A549 (cell line): ENCODE results near the gene ANKRD18B. TPM values are rescaled to one million over a fixed set of nuclear protein-coding genes. Genes with fewer than 3 reads are reported as not detected.

ENCODE experiments used
- ATAC-seq, 2 experiments: fragments of 200-7000 bp in 1 of 2; fragments of >200 bp in 1 of 2; cut with Nextera tagmentation in 1 of 2; cut with Tn5 transposase in 1 of 2; 3 replicates each; pipeline versions ENCODE4 v1.8.0 to v1.9.1; 2018 to 2020; ENCODE audit warnings: mild to moderate bottlenecking in 1 of 2, moderate library complexity in 1 of 2
- CTCF ChIA-PET: fragments of 300-600 bp; sonication (Branson Sonifier 250); formaldehyde crosslinking; extraction: SDS; loops from one replicate; lab custom pipeline; 2021; ENCODE audit warnings: antibody characterized with exemption, inconsistent platforms; lab: Yijun Ruan, JAX
- POLR2A ChIA-PET: fragments of 350-600 bp; formaldehyde crosslinking; extraction: SDS; loops from one replicate; lab custom pipeline; 2021; ENCODE audit warnings: antibody characterized with exemption, inconsistent platforms; lab: Yijun Ruan, JAX
- DNase-seq, 2 experiments: peaks; one replicate each; pipeline versions ENCODE4 v3.0.0 to v3.0.0-alpha.2; 2011 to 2016; ENCODE audit warnings: low read depth in 1 of 2, low spot score in 1 of 2
- FAIRE-seq: peaks from 2 replicates; lab custom pipeline; 2011; peaks lifted over from hg19 to GRCh38; lab: Jason Lieb, UNC
- H3K27ac ChIP-seq, 2 experiments: fragments of >200 bp; sonication (Bioruptor Twin); formaldehyde crosslinking; 3 replicates each; pipeline ENCODE4 v1.5.1; 2016 to 2017
- H3K4me1 ChIP-seq: fragments of >200 bp; sonication (Bioruptor Twin); formaldehyde crosslinking; 3 replicates; pipeline ENCODE4 v1.6.1; 2016
- H3K4me2 ChIP-seq: fragments of >200 bp; sonication (Bioruptor Twin); formaldehyde crosslinking; 3 replicates; pipeline ENCODE4 v1.6.1; 2016
- H3K4me3 ChIP-seq: fragments of >200 bp; sonication (Bioruptor Twin); formaldehyde crosslinking; 3 replicates; pipeline ENCODE4 v1.5.1; 2016
- H3K9me3 ChIP-seq: fragments of >200 bp; sonication (Bioruptor Twin); formaldehyde crosslinking; 3 replicates; pipeline ENCODE4 v1.6.1; 2016
- BCL3 ChIP-seq: fragments of >200 bp; sonication (Bioruptor Twin); formaldehyde crosslinking; IDR thresholded peaks from 3 replicates; pipeline ENCODE4 v1.6.1; 2016
- BHLHE40 ChIP-seq: IDR thresholded peaks from 2 replicates; pipeline ENCODE4 v1.6.1; 2012; ENCODE audit warnings: low read depth, low read length, inconsistent platforms
- EHF ChIP-seq: fragments of 250-450 bp; sonication (Bioruptor Pico); IDR thresholded peaks from 2 replicates; pipeline ENCODE4 v1.5.0; 2020; ENCODE audit warnings: mild to moderate bottlenecking
- EHMT2 ChIP-seq: fragments of 200-600 bp; sonication (generic); IDR thresholded peaks from 2 replicates; pipeline ENCODE4 v1.6.1; 2016; ENCODE audit warnings: antibody characterized with exemption, low read depth, mild to moderate bottlenecking, moderate library complexity
- EP300 ChIP-seq, 2 experiments: fragments of >200 bp; sonication (Bioruptor Twin); formaldehyde crosslinking; IDR thresholded peaks; 2 replicates in 1 of 2; 3 replicates in 1 of 2; pipeline ENCODE4 v1.6.1; 2016 to 2017
- ESRRA ChIP-seq: fragments of 150-350 bp; IDR thresholded peaks from 2 replicates; pipeline ENCODE4 v1.6.1; 2014; ENCODE audit warnings: mild to moderate bottlenecking, low read length, borderline replicate concordance
- FOSB ChIP-seq: fragments of 250-450 bp; sonication (Bioruptor Pico); IDR thresholded peaks from 2 replicates; pipeline ENCODE4 v1.5.0; 2020; ENCODE audit warnings: mild to moderate bottlenecking, moderate library complexity
- FOSL2 ChIP-seq, 2 experiments: fragments of 450-650 bp in 1 of 2; fragments of >200 bp in 1 of 2; sonication (Bioruptor Twin) in 1 of 2; formaldehyde crosslinking; IDR thresholded peaks; 2 replicates each; pipeline versions ENCODE4 v1.5.0 to v1.6.1; 2016 to 2020; ENCODE audit warnings: mild to moderate bottlenecking in 1 of 2, moderate library complexity in 1 of 2
- GATA3 ChIP-seq: IDR thresholded peaks from 2 replicates; pipeline ENCODE4 v1.6.1; 2012; ENCODE audit warnings: borderline replicate concordance
- HEYL ChIP-seq: fragments of 250-450 bp; sonication (Bioruptor Pico); IDR thresholded peaks from 2 replicates; pipeline ENCODE4 v1.8.0; 2021; ENCODE audit warnings: mild to moderate bottlenecking, moderate library complexity
- HOXA7 ChIP-seq: fragments of 250-450 bp; sonication (Bioruptor Pico); IDR thresholded peaks from 2 replicates; pipeline ENCODE4 v1.5.0; 2020; ENCODE audit warnings: mild to moderate bottlenecking, moderate library complexity
- HOXB13 ChIP-seq: fragments of 250-450 bp; sonication (Bioruptor Pico); IDR thresholded peaks from 2 replicates; pipeline ENCODE4 v1.5.0; 2020; ENCODE audit warnings: low read depth, mild to moderate bottlenecking, moderate library complexity
- HOXB5 ChIP-seq: fragments of 250-450 bp; sonication (Bioruptor Pico); IDR thresholded peaks from 2 replicates; pipeline ENCODE4 v1.5.0; 2020; ENCODE audit warnings: mild to moderate bottlenecking, moderate library complexity
- KDM1A ChIP-seq: fragments of 200-600 bp; sonication (generic); IDR thresholded peaks from 2 replicates; pipeline ENCODE4 v1.6.1; 2016; ENCODE audit warnings: low read depth, mild to moderate bottlenecking
- MAFK ChIP-seq: fragments of 450-650 bp; IDR thresholded peaks from 2 replicates; pipeline ENCODE4 v1.6.1; 2014; ENCODE audit not compliant: partially characterized antibody
- MAX ChIP-seq: IDR thresholded peaks from 2 replicates; pipeline ENCODE4 v1.6.1; 2012
- NFE2L2 ChIP-seq: fragments of 150-350 bp; conservative IDR thresholded peaks from 2 replicates; pipeline ENCODE4 v1.6.1; 2014; ENCODE audit warnings: low read length
- NPAS2 ChIP-seq: fragments of 250-450 bp; sonication (Bioruptor Pico); IDR thresholded peaks from 2 replicates; pipeline ENCODE4 v1.8.0; 2022; ENCODE audit warnings: mild to moderate bottlenecking, moderate library complexity, borderline replicate concordance
- PBX3 ChIP-seq: IDR thresholded peaks from 2 replicates; pipeline ENCODE4 v1.6.1; 2012
- PHF8 ChIP-seq: fragments of 200-600 bp; sonication (generic); IDR thresholded peaks from 2 replicates; pipeline ENCODE4 v1.6.1; 2016; ENCODE audit warnings: low read depth, mild to moderate bottlenecking, antibody characterized with exemption, moderate library complexity, borderline replicate concordance
- POLR2A ChIP-seq: IDR thresholded peaks from 2 replicates; pipeline ENCODE4 v1.6.1; 2012; ENCODE audit warnings: mild to moderate bottlenecking, low read length
- RARB ChIP-seq: fragments of 250-450 bp; sonication (Bioruptor Pico); IDR thresholded peaks from 2 replicates; pipeline ENCODE4 v1.8.0; 2021; ENCODE audit warnings: mild to moderate bottlenecking, moderate library complexity
- RFX5 ChIP-seq: fragments of 450-650 bp; IDR thresholded peaks from 2 replicates; pipeline ENCODE4 v1.7.1; 2014; ENCODE audit warnings: antibody characterized with exemption, mild to moderate bottlenecking, moderate library complexity
- RNF2 ChIP-seq: fragments of 200-600 bp; sonication (generic); IDR thresholded peaks from 2 replicates; pipeline ENCODE4 v1.6.1; 2016; ENCODE audit warnings: low read depth, mild to moderate bottlenecking, antibody characterized with exemption, moderate library complexity, borderline replicate concordance
- SMC3 ChIP-seq: fragments of >200 bp; sonication (Bioruptor Twin); formaldehyde crosslinking; IDR thresholded peaks from 3 replicates; pipeline ENCODE4 v1.6.1; 2018; ENCODE audit warnings: inconsistent platforms
- SREBF2 ChIP-seq: fragments of 450-650 bp; IDR thresholded peaks from 2 replicates; pipeline ENCODE4 v1.6.1; 2014; ENCODE audit warnings: mild to moderate bottlenecking, moderate library complexity
- TFCP2L1 ChIP-seq: fragments of 250-450 bp; sonication (Bioruptor Pico); IDR thresholded peaks from 2 replicates; pipeline ENCODE4 v1.5.0; 2021; ENCODE audit warnings: mild to moderate bottlenecking
- ZNF302 ChIP-seq: fragments of 250-450 bp; sonication (Bioruptor Pico); IDR thresholded peaks from 2 replicates; pipeline ENCODE4 v1.9.0; 2021; ENCODE audit warnings: inconsistent platforms, mild to moderate bottlenecking, moderate library complexity
- whole genome bisulfite sequencing: methylation state at CpG from one replicate; pipeline ENCODE4 v1.1.6; 2017; ENCODE audit errors: missing lambda C conversion rate; 5-methylcytosine and 5-hydroxymethylcytosine counted together
- polyA plus RNA-seq, 4 experiments: library from polyadenylated mRNA; depleted of rRNA in 3 of 4; stranded (reverse); fragments of >200 nt; fragmentation: RNase III in 1 of 4; extraction: RNeasy Plus Mini Kit Qiagen cat#74134 plus additional on column Dnase treatment in 1 of 4; gene quantifications; 2 replicates in 3 of 4; 3 replicates in 1 of 4; pipeline ENCODE4 v1.2.3, GENCODE V29; 2011 to 2017

The ANKRD18B gene
- polyA plus RNA-seq, 2 of the 4 experiments (the other 2 are of a cell fraction), result 5.6 to 12.6 TPM

GRCh38 chr9:33619666-33620404, 95.8 kb downstream of the ANKRD18B start:
- 50% methylated on average over 3 of the region's 3 CpGs for WGBS

GRCh38 chr9:33620738-33621439, 96.8 kb downstream of the ANKRD18B start:
- H3K27ac ChIP-seq, result peak overlapping the region; percentile 75 to 90; a peak in 5 of 6 replicates
- ATAC-seq, result no peak
- H3K4me2 ChIP-seq, result 0 out of 3 replicates have a peak overlapping the region, but pooled peaks have one; percentile 1
- CTCF ChIA-PET, result interaction anchor here (0.9 to 15.0 kb wide), 3 partner anchors 101 to 217 kb away, joined by 3 to 471 read pairs (median 3); no protein-coding TSS in a partner anchor
- no peaks in the 10 kb centered on the region for H3K9me3 ChIP-seq
- peaks cover 23% of the 10 kb centered on the region for H3K4me1 ChIP-seq
- WGBS, result 88% methylated on average over 10 of the region's 10 CpGs
- FAIRE-seq, result no peak
- H3K4me3 ChIP-seq, result no peak overlapping the region
- POLR2A ChIA-PET, result no interaction called here
- DNase-seq, result peak in 1 of 2 experiments; percentile 23
- TF ChIP-seq PHF8, result no peak
- no peak for TF ChIP-seq EHF
- no peak for TF ChIP-seq POLR2A
- TF ChIP-seq NPAS2, result no peak
- TF ChIP-seq RARB (CRISPR knock-in tag), result no peak
- TF ChIP-seq PBX3, result no peak
- no peak for TF ChIP-seq ESRRA
- no peak for TF ChIP-seq TFCP2L1
- TF ChIP-seq BCL3, result no peak
- TF ChIP-seq SREBF2, result no peak
- TF ChIP-seq HOXB5 (CRISPR knock-in tag), result no peak
- TF ChIP-seq MAFK, result no peak
- TF ChIP-seq RFX5, result no peak
- no peak for TF ChIP-seq EHMT2
- no peak for TF ChIP-seq GATA3
- TF ChIP-seq ZNF302 (CRISPR knock-in tag), result no peak

More at GRCh38 chr9:33619666-33620404, 95.8 kb downstream of the ANKRD18B start:
- no peak overlapping the region for H3K4me3 ChIP-seq
- no peak for TF ChIP-seq FOSB (CRISPR knock-in tag)
- no peak for TF ChIP-seq RNF2
- TF ChIP-seq EP300 (IDR thresholded peaks at IDR 0.05), result no peak
- no peak for TF ChIP-seq MAX
- TF ChIP-seq BHLHE40, result no peak
- TF ChIP-seq FOSL2 (IDR thresholded peaks at IDR 0.05), result no peak
- TF ChIP-seq FOSL2 (CRISPR knock-in tag; IDR thresholded peaks at IDR 0.05), result peak; percentile 82
- TF ChIP-seq HEYL (CRISPR knock-in tag), result no peak
- peak; percentile 100 for TF ChIP-seq NFE2L2
- peak; percentile 100 for TF ChIP-seq MAFK
- no peak for TF ChIP-seq KDM1A
- TF ChIP-seq HOXB5 (CRISPR knock-in tag), result peak; percentile 63; the same call in 1 of the 2 replicates
- no peak for TF ChIP-seq GATA3
- TF ChIP-seq SMC3, result no peak
- 0 out of 2 replicates have a peak, but pooled peaks have one; percentile 55 for TF ChIP-seq EHF
- 0 out of 2 replicates have a peak, but pooled peaks have one; percentile 55 for TF ChIP-seq HOXB13
- peak; percentile 26; the same call in 1 of the 2 replicates for TF ChIP-seq HOXA7
- peak; percentile 32; the same call in 1 of the 2 replicates for TF ChIP-seq ZNF302 (CRISPR knock-in tag)
- FAIRE-seq, result peak; percentile 76
- peaks cover 23% of the 10 kb centered on the region for H3K4me1 ChIP-seq
- ChIA-PET POLR2A (no interaction called here), CTCF (interaction anchor here (1.1 to 15.0 kb wide), 3 partner anchors 102 to 118 kb away, joined by 3 to 471 read pairs (median 3); no protein-coding TSS in a partner anchor)
- H3K27ac ChIP-seq, result peak overlapping the region; percentile 75 to 90
- peak; percentile 32 to 51; a peak in 3 of 6 replicates for ATAC-seq
- no peaks in the 10 kb centered on the region for H3K9me3 ChIP-seq
- DNase-seq, result peak; percentile 46 to 88
- H3K4me2 ChIP-seq, result peak overlapping the region; percentile 24
